DOHH2 (cell line): ENCODE data around the gene OR51B5.
A peak's percentile ranks its signal among the peaks of the same experiment; 100 is the strongest.

Experiments
- H3F3A ChIP-seq: fragments of 200-600 bp; sonication (generic), shearing (Covaris generic); 2 replicates; pipeline ENCODE4 v1.6.0; 2016; ENCODE audit warnings: antibody characterized with exemption, mild to moderate bottlenecking; ENCODE audit not compliant: control insufficient read depth, insufficient read depth
- H3K27ac ChIP-seq: fragments of 200-600 bp; sonication (generic); 2 replicates; pipeline ENCODE4 v1.5.1; 2014; ENCODE audit warnings: low read depth, mild to moderate bottlenecking, low read length, moderate library complexity
- H3K27me3 ChIP-seq: fragments of 200-600 bp; sonication (generic); 2 replicates; pipeline ENCODE4 v1.6.1; 2014; ENCODE audit warnings: mild to moderate bottlenecking, low read length, mixed read lengths; ENCODE audit not compliant: control insufficient read depth
- H3K36me3 ChIP-seq: fragments of 200-600 bp; sonication (generic); 2 replicates; pipeline ENCODE4 v1.6.1; 2014; ENCODE audit warnings: mild to moderate bottlenecking, low read length, moderate library complexity, mixed read lengths; ENCODE audit not compliant: control insufficient read depth
- H3K4me1 ChIP-seq: fragments of 200-600 bp; sonication (generic); 2 replicates; pipeline ENCODE4 v1.6.1; 2014; ENCODE audit warnings: mild to moderate bottlenecking, low read length, mixed read lengths; ENCODE audit not compliant: control insufficient read depth
- H3K4me2 ChIP-seq: fragments of 200-600 bp; sonication (generic); 2 replicates; pipeline ENCODE4 v1.6.0; 2014; ENCODE audit warnings: mild to moderate bottlenecking, low read length, moderate library complexity
- H3K4me3 ChIP-seq: fragments of 200-600 bp; sonication (generic); 2 replicates; pipeline ENCODE4 v1.5.1; 2014; ENCODE audit warnings: mild to moderate bottlenecking, low read length, mixed read lengths
- H3K79me2 ChIP-seq: fragments of 200-600 bp; sonication (generic); 2 replicates; pipeline ENCODE4 v1.6.1; 2014; ENCODE audit warnings: mild to moderate bottlenecking, low read length, mixed read lengths; ENCODE audit not compliant: control insufficient read depth
- H3K9me2 ChIP-seq: fragments of 200-600 bp; sonication (generic); replicated peaks from 2 replicates; pipeline ENCODE4 v1.6.1; 2014; ENCODE audit warnings: mild to moderate bottlenecking, low read length, mixed read lengths; ENCODE audit not compliant: control insufficient read depth
- H3K9me3 ChIP-seq: fragments of 200-600 bp; sonication (generic); 2 replicates; pipeline ENCODE4 v1.6.1; 2014; ENCODE audit warnings: antibody characterized with exemption, low read length, mixed read lengths; ENCODE audit not compliant: control insufficient read depth, insufficient read depth
- H4K20me1 ChIP-seq: fragments of 200-600 bp; sonication (generic); 2 replicates; pipeline ENCODE4 v1.6.0; 2014; ENCODE audit warnings: low read depth, mild to moderate bottlenecking, antibody characterized with exemption, low read length, moderate library complexity; ENCODE audit not compliant: control insufficient read depth, insufficient read depth
- CTCF ChIP-seq: fragments of 200-600 bp; sonication (generic); IDR thresholded peaks from one replicate; pipeline ENCODE4 v1.5.1; 2014; ENCODE audit warnings: antibody characterized with exemption, mild to moderate bottlenecking, low read depth, low read length; ENCODE audit not compliant: poor library complexity, severe bottlenecking
- EZH2phosphoT487 ChIP-seq: fragments of 200-600 bp; sonication (generic); IDR thresholded peaks from 2 replicates; pipeline ENCODE4 v1.6.1; 2017; ENCODE audit warnings: borderline replicate concordance, mild to moderate bottlenecking, antibody characterized with exemption, low read length, moderate library complexity, mixed read lengths

Gene OR51B5

GRCh38 chr11:5343474-5344335 lies at the start of gene OR51B5:
Gene OR51B5, minus strand, starts transcription at chr11:5343524. Its CDS starts 0 bp downstream, at chr11:5343524.
- Histone ChIP-seq H3K4me2 (no peak within 1 kb of the TSS), H3F3A (no peaks in the 10 kb centered on the region), H3K9me3 (no peaks in the 10 kb centered on the region), H3K79me2 (no peaks in the 10 kb centered on the region), H3K9me2 (no peaks in the 10 kb centered on the region), H4K20me1 (no peaks in the 10 kb centered on the region), H3K27ac (no peak within 1 kb of the TSS), H3K4me1 (no peaks in the 10 kb centered on the region), H3K4me3 (no peak within 1 kb of the TSS), H3K27me3 (no peaks in the 10 kb centered on the region), H3K36me3 (no peaks in the 10 kb centered on the region)
- no peak for TF ChIP-seq EZH2phosphoT487
- no peak for TF ChIP-seq CTCF

- no peaks in the 10 kb centered on the region for H3K4me1 ChIP-seq
- H3K9me2 ChIP-seq: no peaks in the 10 kb centered on the region
- H4K20me1 ChIP-seq: no peaks in the 10 kb centered on the region
- no peak overlapping the region for H3K4me3 ChIP-seq
- no peaks in the 10 kb centered on the region for H3K9me3 ChIP-seq
- H3K27ac ChIP-seq: no peak overlapping the region
- no peaks in the 10 kb centered on the region for H3K36me3 ChIP-seq
- no peaks in the 10 kb centered on the region for H3K79me2 ChIP-seq
- TF ChIP-seq EZH2phosphoT487: no peak
- peak; percentile 25 for TF ChIP-seq CTCF
- H3F3A ChIP-seq: no peaks in the 10 kb centered on the region
- no peaks in the 10 kb centered on the region for H3K27me3 ChIP-seq
- H3K4me2 ChIP-seq: no peak overlapping the region
These were observed 46.9 kb upstream of the OR51B5 start for GRCh38 chr11:5390210-5390609.

- H3K4me1 ChIP-seq: no peaks in the 10 kb centered on the region
- no peaks in the 10 kb centered on the region for H4K20me1 ChIP-seq
- TF ChIP-seq EZH2phosphoT487 (no peak), CTCF (no peak)
These were observed 41.0 kb upstream of the OR51B5 start for GRCh38 chr11:5384335-5384734.

More at GRCh38 chr11:5384335-5384734, 41.0 kb upstream of the OR51B5 start:
- Histone ChIP-seq H3K27ac (no peak overlapping the region), H3K36me3 (no peaks in the 10 kb centered on the region), H3K4me3 (no peak overlapping the region), H3K9me3 (no peaks in the 10 kb centered on the region), H3K79me2 (no peaks in the 10 kb centered on the region), H3K9me2 (no peaks in the 10 kb centered on the region), H3K27me3 (no peaks in the 10 kb centered on the region), H3F3A (no peaks in the 10 kb centered on the region), H3K4me2 (no peak overlapping the region)
